Stomach (tissue), 4 donors: Measurements from ENCODE around the gene HUNK.

Experiments
- EP300 ChIP-seq: sonication (generic); formaldehyde crosslinking; IDR thresholded peaks from one replicate; pipeline ENCODE4 v1.6.1; 2017; ENCODE audit warnings: antibody characterized with exemption
- POLR2A ChIP-seq, 4 donors: fragments of 450-650 bp; IDR thresholded peaks; one replicate each; pipeline ENCODE4 v1.6.1; 2016; ENCODE audit warnings: antibody characterized with exemption in 4 of 4, control low read depth in 2 of 4, mild to moderate bottlenecking in 1 of 4, moderate library complexity in 1 of 4
- POLR2AphosphoS5 ChIP-seq, 3 donors: sonication (generic); formaldehyde crosslinking; IDR thresholded peaks; one replicate each; pipeline ENCODE4 v1.6.1; 2016; ENCODE audit warnings: antibody characterized with exemption in 3 of 3
- TF ChIP-seq, protein P1 (sequence below), 7 experiments: fragments of 450-650 bp in 4 of 7; fragments of 200-600 bp in 3 of 7; sonication (generic) in 3 of 7; IDR thresholded peaks; one replicate each; pipeline ENCODE4 v1.5.1; 2016 to 2019; ENCODE audit warnings: antibody characterized with exemption in 7 of 7, control low read depth in 2 of 7, mild to moderate bottlenecking in 1 of 7

DNA sequence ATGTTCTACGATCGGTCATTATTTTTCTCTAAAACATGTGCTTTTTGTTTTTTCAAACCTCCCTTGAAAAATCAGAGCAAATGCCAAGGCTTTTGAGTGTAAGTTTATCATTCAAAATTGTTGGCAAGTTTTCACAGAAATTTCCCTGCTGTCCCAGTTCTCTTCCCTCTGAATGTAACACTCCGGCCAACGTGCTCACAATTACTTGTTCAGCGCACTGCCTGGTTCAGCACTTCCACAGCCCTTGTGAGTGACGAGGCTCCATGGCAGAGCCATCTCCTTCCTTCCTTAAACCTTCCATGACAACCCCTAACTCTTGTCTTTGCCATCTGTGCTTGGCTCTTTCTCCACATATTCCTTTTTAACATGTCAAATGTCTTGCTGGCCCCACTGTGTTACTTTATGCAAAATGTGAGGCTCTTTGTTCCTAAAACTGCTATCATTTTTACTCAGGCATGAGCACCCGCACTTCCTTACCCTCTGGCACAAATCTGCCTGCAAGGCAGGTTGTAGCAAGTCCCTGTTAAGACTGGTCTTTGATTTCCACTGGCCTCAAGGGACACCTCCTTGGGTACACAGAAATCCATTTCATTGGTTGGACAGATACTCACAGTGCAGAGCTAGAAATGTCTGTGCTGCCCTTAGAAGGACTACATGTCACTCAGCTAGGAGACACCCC, 142.8 kb downstream of the HUNK start:
- TF ChIP-seq, protein P1, sequence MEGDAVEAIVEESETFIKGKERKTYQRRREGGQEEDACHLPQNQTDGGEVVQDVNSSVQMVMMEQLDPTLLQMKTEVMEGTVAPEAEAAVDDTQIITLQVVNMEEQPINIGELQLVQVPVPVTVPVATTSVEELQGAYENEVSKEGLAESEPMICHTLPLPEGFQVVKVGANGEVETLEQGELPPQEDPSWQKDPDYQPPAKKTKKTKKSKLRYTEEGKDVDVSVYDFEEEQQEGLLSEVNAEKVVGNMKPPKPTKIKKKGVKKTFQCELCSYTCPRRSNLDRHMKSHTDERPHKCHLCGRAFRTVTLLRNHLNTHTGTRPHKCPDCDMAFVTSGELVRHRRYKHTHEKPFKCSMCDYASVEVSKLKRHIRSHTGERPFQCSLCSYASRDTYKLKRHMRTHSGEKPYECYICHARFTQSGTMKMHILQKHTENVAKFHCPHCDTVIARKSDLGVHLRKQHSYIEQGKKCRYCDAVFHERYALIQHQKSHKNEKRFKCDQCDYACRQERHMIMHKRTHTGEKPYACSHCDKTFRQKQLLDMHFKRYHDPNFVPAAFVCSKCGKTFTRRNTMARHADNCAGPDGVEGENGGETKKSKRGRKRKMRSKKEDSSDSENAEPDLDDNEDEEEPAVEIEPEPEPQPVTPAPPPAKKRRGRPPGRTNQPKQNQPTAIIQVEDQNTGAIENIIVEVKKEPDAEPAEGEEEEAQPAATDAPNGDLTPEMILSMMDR (IDR thresholded peaks at IDR 0.05), result no peak
- TF ChIP-seq POLR2A (IDR thresholded peaks at IDR 0.05) (no peak), POLR2AphosphoS5 (IDR thresholded peaks at IDR 0.05) (no peak), EP300 (no peak)
